Activated T-cell treated with anti-CD3 and anti-CD28 coated beads, Interleukin-2, amount 50 U/mL, for 24 hours (primary cell): Measurements from ENCODE around the gene HOTAIR.

Experiments used
- DNase-seq: peaks from one replicate; pipeline ENCODE4 v3.0.0-alpha.2; 2020
- H3K27ac Mint-ChIP-seq: 2 replicates; pipeline ENCODE4 v1.8.0; 2020; ENCODE audit warnings: mild to moderate bottlenecking, mixed read lengths
- H3K27me3 Mint-ChIP-seq: 2 replicates; pipeline ENCODE4 v1.8.0; 2020; ENCODE audit warnings: mixed read lengths
- H3K36me3 Mint-ChIP-seq: 2 replicates; pipeline ENCODE4 v1.8.0; 2020; ENCODE audit warnings: low read depth, mixed read lengths
- H3K4me1 Mint-ChIP-seq: 2 replicates; pipeline ENCODE4 v1.8.0; 2020; ENCODE audit warnings: low read depth, mixed read lengths
- H3K4me3 Mint-ChIP-seq: 2 replicates; pipeline ENCODE4 v1.8.0; 2020; ENCODE audit warnings: mild to moderate bottlenecking, moderate library complexity, mixed read lengths
- H3K9me3 Mint-ChIP-seq: 2 replicates; pipeline ENCODE4 v1.8.0; 2020; ENCODE audit warnings: mixed read lengths

Gene HOTAIR

DNA sequence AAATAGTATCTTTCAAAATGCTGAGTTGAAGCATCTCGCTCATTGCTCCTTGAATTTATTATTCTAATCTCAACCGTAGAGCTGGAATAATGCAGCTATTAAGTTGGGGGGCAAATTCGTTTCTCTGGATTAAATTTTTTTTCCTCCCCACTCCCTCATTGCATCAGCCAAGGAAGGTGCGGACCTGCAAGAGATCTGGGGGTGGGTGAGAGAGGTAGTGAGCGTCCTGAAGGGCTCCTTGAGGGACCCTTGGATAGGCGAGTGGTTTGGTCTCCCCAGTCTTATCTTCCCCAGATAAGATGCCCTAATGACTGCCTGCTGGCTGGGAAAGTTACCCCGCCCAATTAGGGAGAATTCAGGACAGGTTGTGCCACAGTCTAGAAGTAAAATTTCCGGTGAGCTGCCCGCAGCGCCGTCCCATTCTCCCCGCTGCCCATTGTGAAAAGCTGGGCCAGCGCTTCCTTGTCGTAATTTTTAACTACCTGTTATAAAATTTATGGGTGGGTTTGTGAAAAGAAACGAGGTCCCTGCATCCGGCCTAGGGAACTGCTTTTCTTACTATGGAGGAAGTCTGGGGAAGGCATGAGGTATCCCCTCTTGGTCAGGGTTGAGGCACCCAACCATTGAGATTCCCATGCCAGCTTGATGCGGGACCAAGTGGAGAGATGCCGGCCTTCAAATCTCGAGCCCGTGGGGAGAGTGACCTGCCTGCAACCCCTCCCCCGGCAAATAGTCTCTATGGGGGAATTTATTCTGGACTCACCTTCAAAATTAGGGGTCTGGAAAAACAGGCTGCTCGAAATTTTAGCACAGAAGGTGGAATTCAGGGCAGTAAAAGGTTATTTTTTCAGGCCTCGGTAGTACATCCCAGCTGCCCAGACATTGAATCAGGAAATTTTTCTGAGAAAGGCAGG lies 40.5 kb upstream of the HOTAIR start:
- no peak for DNase-seq
- Mint-ChIP-seq H3K9me3 (no peaks in the 10 kb centered on the region), H3K27ac (no peak overlapping the region), H3K36me3 (no peaks in the 10 kb centered on the region), H3K4me3 (no peak overlapping the region), H3K27me3 (peaks cover 93% of the 10 kb centered on the region), H3K4me1 (peaks cover 28% of the 10 kb centered on the region)

DNA sequence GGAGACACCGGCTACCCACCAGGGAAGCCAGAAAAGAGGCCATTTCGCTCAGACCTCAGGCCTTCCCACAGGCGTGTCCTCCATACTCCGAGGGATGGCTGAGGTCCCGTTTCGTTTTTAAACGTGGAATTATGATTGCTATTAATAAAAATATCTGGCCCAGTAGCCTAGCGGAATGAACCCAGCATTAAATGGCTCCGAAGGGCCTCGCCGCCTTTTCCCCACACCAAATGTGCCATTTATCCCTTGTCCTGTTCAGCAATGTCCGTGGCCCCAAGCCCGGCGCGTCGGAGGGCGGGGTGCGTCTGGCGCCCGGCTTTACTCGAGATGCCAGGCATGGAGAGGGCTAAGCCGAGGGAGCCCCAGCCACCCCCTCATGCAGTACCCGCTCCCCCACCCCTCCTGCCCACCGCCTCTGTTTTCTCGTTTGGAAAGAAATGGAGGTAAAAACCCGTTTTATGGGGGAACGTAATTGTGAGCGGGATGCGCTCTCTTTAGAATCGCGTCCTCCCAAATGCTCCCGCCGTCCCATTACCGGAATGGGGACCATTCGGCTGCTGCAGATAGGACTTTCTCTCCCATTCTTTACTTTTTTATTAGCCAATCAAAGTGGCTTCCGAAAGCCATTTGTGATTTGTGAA lies 39.7 kb upstream of the HOTAIR start:
- H3K36me3 Mint-ChIP-seq, result no peaks in the 10 kb centered on the region
- H3K27me3 Mint-ChIP-seq, result peaks cover 93% of the 10 kb centered on the region
- no peaks in the 10 kb centered on the region for H3K9me3 Mint-ChIP-seq
- no peak overlapping the region for H3K4me3 Mint-ChIP-seq
- no peak overlapping the region for H3K27ac Mint-ChIP-seq
- peaks cover 33% of the 10 kb centered on the region for H3K4me1 Mint-ChIP-seq
- no peak for DNase-seq

DNA sequence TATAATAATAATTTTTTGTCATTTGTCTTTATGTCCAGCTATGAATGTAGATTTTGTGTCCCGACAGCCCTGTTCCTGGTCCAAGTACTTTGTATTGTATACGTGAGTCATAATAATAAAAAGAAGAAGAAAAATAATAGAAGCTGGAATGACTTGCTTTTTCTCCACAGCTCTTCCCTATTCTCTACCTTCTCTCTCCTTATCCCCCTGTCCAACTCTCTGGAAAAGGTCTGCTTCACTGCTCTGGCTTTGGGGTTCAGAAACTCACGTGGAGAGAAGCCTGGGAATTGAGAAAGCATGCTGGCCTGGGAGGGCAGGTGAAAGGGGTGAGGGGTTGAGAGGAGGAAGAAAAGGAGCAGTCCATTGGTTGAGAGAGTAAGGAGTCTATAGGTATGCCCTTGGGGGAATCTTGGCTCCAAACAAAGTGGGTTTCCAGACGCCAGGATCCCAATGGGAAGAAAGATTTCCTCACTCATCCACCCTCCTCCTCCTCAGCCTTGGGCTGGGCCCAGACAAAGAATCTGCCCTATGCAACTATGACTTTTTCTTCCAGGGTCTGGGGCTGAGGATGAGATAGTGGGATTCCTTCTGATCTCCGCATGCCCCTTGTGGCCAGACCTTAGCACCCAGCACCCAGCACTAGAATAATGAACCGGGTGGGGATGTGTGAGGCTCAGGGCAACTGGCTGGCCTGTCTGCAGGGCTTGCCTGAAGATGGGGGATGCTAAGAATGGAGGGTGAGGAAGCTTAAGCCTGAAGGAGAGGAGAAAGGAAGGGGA lies 38.1 kb upstream of the HOTAIR start:
- H3K9me3 Mint-ChIP-seq, result no peaks in the 10 kb centered on the region
- DNase-seq, result no peak
- H3K36me3 Mint-ChIP-seq, result no peaks in the 10 kb centered on the region
- no peak overlapping the region for H3K4me3 Mint-ChIP-seq
- peaks cover 97% of the 10 kb centered on the region for H3K27me3 Mint-ChIP-seq
- peaks cover 35% of the 10 kb centered on the region for H3K4me1 Mint-ChIP-seq
- H3K27ac Mint-ChIP-seq, result no peak overlapping the region

DNA sequence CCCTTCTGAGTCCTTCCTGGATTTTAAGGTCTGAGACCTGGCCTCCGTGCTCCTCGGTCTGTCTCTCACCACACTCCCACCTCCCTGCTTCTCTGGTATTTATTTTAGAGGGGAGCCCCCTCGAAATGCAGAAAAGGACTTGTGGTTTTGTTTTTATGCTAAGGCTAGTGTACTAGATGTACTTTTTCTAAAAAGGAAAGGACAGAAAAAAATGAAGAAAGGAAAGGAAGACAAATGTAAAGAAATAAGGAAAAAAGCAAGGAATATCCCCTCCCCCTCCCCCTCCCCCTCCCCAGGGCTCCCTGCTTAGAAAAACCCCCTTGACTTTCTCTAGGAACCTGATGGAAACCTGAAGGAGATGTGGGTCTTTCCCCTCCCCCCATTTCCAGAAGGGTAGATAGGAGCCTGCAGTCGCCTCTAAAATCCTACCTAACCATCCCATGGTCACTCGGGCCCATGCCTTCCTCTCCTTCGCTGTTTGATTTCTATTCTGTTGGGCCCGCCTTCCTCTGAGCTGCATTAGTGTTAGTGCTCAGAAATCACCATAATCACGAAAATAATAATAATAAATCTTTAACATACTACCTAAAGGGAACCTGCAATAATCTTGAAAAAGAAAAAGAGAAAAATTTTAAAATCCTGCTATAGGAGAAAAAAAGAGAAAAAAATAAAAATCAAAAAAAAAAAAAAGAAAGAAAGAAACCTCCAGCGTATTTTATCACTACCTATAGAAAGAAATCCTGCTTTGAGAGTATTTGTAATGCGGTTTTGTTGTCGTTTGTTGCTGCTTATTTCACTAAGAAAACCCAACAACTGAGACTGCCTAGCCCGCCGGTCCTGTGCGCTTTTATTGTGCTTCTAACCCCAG lies 37.1 kb upstream of the HOTAIR start:
- Mint-ChIP-seq H3K27me3 (peaks cover 97% of the 10 kb centered on the region), H3K9me3 (no peaks in the 10 kb centered on the region), H3K27ac (no peak overlapping the region), H3K4me1 (peaks cover 28% of the 10 kb centered on the region), H3K4me3 (no peak overlapping the region), H3K36me3 (no peaks in the 10 kb centered on the region)
- no peak for DNase-seq

- Mint-ChIP-seq H3K4me1 (peaks cover 34% of the 10 kb centered on the region), H3K36me3 (no peaks in the 10 kb centered on the region), H3K4me3 (no peak overlapping the region), H3K27ac (no peak overlapping the region), H3K27me3 (peaks cover 98% of the 10 kb centered on the region), H3K9me3 (no peaks in the 10 kb centered on the region)
- DNase-seq, result no peak
These were observed 36.4 kb upstream of the HOTAIR start for GRCh38 chr12:54010972-54011664.

DNA sequence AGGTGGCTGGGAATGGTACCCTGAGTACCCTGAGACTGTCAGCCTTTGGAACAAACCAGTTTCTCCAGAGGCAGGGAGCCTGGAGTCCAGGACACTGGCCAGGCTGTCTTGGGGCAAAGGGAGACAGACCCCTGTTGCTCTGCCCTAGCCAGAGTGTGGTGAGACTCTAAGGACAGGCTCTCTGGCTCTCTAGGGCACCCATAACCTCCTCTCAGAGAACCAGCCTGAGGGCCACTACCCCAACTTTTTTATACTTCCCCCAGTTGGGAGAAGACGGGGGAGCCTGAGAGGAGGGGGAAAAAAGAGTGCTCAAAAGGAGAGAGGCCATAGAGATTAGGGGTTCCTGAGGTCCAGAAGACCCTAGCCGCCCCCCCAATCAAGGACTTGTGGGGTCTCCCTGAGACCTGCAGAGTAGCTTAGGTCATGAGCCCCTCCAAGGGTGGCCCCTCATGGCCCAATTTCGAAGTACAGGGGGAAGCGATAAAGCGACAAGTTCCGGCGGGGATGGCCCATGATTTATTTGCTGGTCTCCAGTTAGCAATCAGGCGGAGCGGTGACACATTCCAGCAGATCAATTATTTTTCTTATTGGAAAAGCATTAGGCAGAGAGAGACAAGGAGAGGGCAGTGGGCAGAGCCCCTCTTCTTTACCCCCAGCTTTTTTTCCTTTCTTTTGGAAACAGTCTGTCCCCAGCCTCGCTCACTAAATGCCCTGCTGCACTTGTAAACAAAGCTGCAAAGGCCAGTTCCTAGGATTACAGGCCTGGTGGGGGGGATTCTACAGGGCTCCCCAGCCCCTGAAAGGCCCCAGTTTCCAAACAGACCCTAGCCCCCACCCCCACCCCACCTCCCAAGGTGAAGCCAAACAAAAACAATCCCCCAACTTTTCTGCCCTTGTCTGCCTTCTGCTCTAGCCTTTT lies 35.6 kb upstream of the HOTAIR start:
- H3K36me3 Mint-ChIP-seq, result no peaks in the 10 kb centered on the region
- H3K27me3 Mint-ChIP-seq, result peaks cover 98% of the 10 kb centered on the region
- H3K4me1 Mint-ChIP-seq, result peaks cover 38% of the 10 kb centered on the region
- no peak overlapping the region for H3K4me3 Mint-ChIP-seq
- DNase-seq, result no peak
- no peak overlapping the region for H3K27ac Mint-ChIP-seq
- no peaks in the 10 kb centered on the region for H3K9me3 Mint-ChIP-seq

GRCh38 chr12:54009171-54010052 lies 34.7 kb upstream of the HOTAIR start:
- Mint-ChIP-seq H3K27me3 (peaks cover 98% of the 10 kb centered on the region), H3K4me1 (peaks cover 33% of the 10 kb centered on the region), H3K36me3 (no peaks in the 10 kb centered on the region), H3K9me3 (no peaks in the 10 kb centered on the region), H3K4me3 (peak overlapping the region; percentile 48), H3K27ac (peak overlapping the region; percentile 52)
- DNase-seq, result no peak

GRCh38 chr12:54008260-54008552 lies 33.5 kb upstream of the HOTAIR start:
- DNase-seq, result no peak
- peaks cover 98% of the 10 kb centered on the region for H3K27me3 Mint-ChIP-seq
- peaks cover 32% of the 10 kb centered on the region for H3K4me1 Mint-ChIP-seq
- no peaks in the 10 kb centered on the region for H3K36me3 Mint-ChIP-seq
- H3K4me3 Mint-ChIP-seq, result no peak overlapping the region
- no peaks in the 10 kb centered on the region for H3K9me3 Mint-ChIP-seq
- no peak overlapping the region for H3K27ac Mint-ChIP-seq

DNA sequence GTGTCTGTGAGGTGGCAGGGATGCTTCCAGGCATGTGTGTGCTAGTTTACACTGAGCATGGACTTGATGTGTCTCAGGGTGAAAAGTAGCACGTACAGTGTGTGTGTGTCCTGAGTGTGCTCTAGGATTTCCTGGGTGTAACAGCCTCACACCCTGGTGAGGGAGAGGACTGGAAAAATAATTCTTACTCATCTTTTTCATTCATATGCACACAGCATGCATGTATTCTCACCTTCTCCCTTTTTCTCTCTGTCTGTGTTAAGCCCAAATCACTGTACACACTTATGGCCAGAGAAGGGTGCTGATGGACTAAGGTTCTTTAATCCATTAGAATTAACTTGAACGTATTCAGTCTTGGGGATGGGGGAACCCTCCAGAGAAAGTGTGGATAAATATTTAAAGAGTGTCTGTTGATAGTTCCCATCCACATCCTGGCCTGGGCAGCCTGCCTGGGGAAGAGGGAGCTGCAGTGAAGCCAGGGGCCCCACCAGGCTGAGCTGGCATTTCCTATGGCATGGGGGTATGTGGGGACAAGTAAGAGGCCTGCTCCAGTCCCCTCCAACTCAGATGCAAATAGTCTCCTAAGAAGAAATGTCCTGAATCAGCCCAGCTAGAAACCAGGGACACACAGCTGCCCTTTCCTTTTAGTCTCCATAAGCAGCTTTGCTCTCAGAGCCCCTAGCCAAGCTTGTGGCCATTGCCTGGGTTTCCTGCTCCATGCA lies 32.9 kb upstream of the HOTAIR start:
- H3K36me3 Mint-ChIP-seq, result no peaks in the 10 kb centered on the region
- H3K4me1 Mint-ChIP-seq, result peaks cover 34% of the 10 kb centered on the region
- H3K9me3 Mint-ChIP-seq, result no peaks in the 10 kb centered on the region
- H3K27ac Mint-ChIP-seq, result no peak overlapping the region
- DNase-seq, result no peak
- H3K27me3 Mint-ChIP-seq, result peaks cover 98% of the 10 kb centered on the region
- H3K4me3 Mint-ChIP-seq, result no peak overlapping the region

DNA sequence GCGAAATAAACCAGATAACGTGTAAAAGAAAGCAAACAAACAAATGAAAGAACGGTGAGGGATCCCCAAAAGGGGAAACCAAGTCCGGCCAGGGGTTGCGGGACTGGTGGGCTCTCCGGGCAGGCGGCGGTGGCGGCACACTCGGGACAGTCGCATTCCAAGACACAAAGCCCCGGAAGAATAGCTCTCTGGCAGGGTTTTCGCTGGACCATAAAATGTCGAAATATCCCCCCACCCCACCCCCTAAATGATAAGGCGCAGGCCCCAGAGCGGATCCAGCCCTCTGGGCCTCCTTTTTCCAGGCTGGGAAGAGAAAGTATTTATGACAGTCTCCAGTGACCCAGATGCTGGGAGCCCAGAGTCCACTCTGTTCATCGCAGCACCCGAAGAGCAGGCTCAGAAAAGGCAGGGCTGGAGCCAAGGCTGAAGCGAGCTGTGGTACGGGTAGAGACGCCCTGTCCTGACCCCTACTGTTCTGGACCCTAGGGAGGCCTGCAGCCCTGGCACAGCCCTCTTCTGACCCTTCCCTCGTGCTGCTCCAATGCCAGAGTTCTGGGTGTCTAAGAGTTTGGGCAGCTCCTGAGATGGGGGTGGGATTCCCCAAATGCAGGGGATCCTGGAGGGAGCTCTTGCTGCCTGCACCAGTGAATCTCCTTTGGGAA lies 31.9 kb upstream of the HOTAIR start:
- DNase-seq, result no peak
- peaks cover 38% of the 10 kb centered on the region for H3K4me1 Mint-ChIP-seq
- no peak overlapping the region for H3K27ac Mint-ChIP-seq
- H3K36me3 Mint-ChIP-seq, result no peaks in the 10 kb centered on the region
- peaks cover 98% of the 10 kb centered on the region for H3K27me3 Mint-ChIP-seq
- H3K4me3 Mint-ChIP-seq, result peak overlapping the region; percentile 73
- H3K9me3 Mint-ChIP-seq, result no peaks in the 10 kb centered on the region

DNA sequence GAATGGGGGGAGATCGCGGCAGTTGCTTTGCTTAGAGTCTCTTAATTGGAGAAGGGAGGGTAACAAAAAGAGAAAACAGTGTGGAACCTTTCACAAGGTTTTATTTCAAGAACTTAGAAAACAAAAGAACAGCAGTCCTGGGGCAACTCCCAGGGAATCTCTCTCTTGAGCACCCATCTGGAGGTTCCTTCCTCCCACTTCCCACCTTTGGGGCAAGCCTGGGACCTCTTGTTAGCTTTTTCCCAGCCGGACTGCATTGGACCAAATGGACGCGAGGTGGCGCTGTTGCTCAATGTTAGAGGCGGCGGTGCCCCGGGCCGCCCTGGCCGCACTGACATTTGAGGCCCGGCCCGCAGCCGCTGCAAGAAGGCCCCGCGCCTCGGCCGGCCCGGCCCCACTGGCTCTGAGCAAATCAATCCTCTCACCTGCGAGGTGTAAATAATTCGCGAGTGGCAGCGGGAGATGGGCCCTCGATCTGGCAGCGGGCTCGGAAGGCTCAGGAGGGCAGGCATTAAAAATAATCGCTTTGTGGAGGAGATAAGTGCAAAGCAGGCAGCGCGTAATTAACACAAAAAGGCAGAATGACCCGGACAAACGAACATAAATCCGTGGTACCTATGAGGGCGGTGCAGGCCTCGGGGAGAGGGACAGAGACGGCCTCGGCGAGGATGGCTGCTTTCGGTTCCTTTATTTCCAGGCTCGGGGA lies 31.3 kb upstream of the HOTAIR start:
- Mint-ChIP-seq H3K27ac (no peak overlapping the region), H3K9me3 (no peaks in the 10 kb centered on the region), H3K36me3 (no peaks in the 10 kb centered on the region), H3K27me3 (peaks cover 98% of the 10 kb centered on the region), H3K4me1 (peaks cover 32% of the 10 kb centered on the region), H3K4me3 (peak overlapping the region; percentile 73)
- peak; percentile 91 for DNase-seq
